ENCODE data around the gene LRP2.

Gene LRP2

GRCh38 chr2:169087757-169088379 lies 274.5 kb downstream of the LRP2 start:
- no peak for TF ChIP-seq ZFX (IDR thresholded peaks at IDR 0.05; ENCODE audit: borderline replicate concordance)
- TF ChIP-seq CTCF (IDR thresholded peaks at IDR 0.05): no peak
- no peak overlapping the region for H3K27ac ChIP-seq

- H3K27ac ChIP-seq: no peak overlapping the region
- TF ChIP-seq CTCF (IDR thresholded peaks at IDR 0.05): no peak
- no peak for TF ChIP-seq ZFX (IDR thresholded peaks at IDR 0.05; ENCODE audit: borderline replicate concordance)
Observed at GRCh38 chr2:169086893-169087467, 275.4 kb downstream of the LRP2 start.

DNA sequence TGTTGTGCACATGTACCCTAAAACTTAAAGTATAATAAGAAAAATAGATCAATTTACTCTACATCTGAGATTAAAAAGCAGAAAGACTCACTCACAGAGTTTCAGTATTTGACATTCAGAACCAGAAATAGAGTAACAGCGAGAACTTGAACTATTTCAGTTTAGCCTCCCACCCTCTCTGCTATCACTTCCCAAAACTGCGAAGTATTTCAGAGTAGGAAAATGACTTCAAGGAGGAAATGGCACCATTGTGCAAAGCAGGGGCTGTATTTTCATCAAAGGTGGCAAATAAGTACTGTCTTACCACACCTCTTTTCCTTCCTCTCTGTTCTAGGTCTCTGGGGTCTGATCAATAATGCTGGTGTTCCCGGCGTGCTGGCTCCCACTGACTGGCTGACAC lies 279.3 kb downstream of the LRP2 start:
- TF ChIP-seq ZFX (IDR thresholded peaks at IDR 0.05; ENCODE audit: borderline replicate concordance) (no peak), CTCF (IDR thresholded peaks at IDR 0.05) (no peak)
- H3K27ac ChIP-seq: no peak overlapping the region

- H3K27ac ChIP-seq: no peak overlapping the region
- TF ChIP-seq CTCF (IDR thresholded peaks at IDR 0.05) (no peak), ZFX (IDR thresholded peaks at IDR 0.05; ENCODE audit: borderline replicate concordance) (no peak)
Observed at GRCh38 chr2:169081551-169081950, 280.8 kb downstream of the LRP2 start.

GRCh38 chr2:169080250-169081069 lies 281.9 kb downstream of the LRP2 start:
- no peak overlapping the region for H3K27ac ChIP-seq
- TF ChIP-seq ZFX (IDR thresholded peaks at IDR 0.05; ENCODE audit: borderline replicate concordance): no peak
- TF ChIP-seq CTCF (IDR thresholded peaks at IDR 0.05): no peak

- H3K27ac ChIP-seq: no peak overlapping the region
- TF ChIP-seq CTCF (IDR thresholded peaks at IDR 0.05): no peak
- TF ChIP-seq ZFX (IDR thresholded peaks at IDR 0.05; ENCODE audit: borderline replicate concordance): no peak
Observed at GRCh38 chr2:169077674-169078240, 284.6 kb downstream of the LRP2 start.

Measured in 22Rv1 (cell line).